HG03103 (cell line): ENCODE results near the gene RBX1.

Experiments used
- ATAC-seq: cut with Tn5 transposase; IDR thresholded peaks from one replicate; pipeline ENCODE4 v1.9.1; 2021; ENCODE audit warnings: low read depth; ENCODE audit not compliant: unreplicated experiment

RBX1 gene

DNA sequence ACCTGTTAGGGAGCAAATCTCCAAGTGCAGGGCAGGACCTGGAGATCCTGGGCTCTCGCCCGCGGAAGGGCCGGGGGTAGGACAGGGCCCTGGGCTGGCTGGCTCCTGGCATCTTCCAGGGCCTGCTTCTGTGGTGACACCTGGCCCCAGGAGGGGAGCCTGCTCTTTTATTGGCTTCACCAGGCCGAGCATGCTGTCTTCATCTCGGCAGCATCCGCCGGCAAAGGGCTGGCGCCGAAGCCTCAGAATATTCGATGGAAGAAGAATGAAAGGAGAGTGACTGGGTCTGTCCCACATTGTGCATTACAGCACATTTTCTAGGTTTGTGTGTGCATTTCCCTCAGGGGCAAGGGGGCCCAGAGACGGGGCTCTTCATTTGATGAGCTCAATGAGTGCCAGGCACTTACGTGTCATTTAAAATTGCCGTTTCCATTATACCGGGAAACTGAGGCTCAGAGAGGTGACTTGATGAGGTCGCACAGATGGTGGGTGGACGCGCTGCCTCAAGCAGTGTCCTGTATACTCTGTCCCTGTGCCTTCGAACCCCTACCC lies 70.0 kb downstream of the RBX1 start:
- no peak for ATAC-seq

DNA sequence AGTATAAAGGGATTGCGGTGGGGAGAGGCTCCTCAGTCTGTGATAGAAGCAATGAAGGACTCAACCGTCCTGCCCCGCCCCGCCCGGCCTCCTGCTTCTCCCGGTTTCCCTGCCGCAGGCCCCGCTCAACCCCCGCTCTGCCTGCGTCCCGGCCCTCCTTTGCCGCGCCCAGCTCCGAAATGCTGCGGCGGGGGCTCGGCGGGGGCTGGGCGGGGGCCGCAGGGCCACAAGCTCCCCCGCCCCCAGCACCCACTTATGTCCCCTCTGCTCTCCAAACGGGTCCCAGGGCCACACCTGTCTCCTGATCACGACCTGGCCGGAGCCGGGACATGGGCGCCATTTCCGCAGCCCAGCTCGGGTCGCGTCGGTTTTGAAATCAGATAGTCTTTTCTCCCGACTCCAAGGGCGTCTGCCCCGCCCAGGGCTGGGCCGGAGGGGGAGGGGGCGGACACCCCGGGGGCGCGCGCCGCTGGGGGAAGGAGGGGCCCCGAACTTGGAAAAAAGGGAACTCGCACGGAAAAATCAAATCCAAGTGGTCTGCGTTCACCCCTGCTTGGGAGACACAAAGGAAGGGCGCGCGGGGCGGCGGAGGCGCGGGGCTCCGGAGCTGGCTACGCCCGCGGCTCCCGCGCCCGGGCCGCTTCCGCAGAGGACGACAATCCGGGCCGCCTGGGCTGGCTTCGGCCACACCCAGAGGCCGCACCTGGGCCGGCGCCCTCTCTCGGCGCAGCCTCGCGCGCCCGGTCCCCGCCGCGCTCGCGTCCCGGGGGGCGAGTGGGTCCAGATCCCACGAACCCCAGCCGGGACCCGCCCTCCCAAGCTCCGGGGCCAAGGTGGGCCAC lies 70.7 kb downstream of the RBX1 start:
- ATAC-seq = peak; percentile 35

DNA sequence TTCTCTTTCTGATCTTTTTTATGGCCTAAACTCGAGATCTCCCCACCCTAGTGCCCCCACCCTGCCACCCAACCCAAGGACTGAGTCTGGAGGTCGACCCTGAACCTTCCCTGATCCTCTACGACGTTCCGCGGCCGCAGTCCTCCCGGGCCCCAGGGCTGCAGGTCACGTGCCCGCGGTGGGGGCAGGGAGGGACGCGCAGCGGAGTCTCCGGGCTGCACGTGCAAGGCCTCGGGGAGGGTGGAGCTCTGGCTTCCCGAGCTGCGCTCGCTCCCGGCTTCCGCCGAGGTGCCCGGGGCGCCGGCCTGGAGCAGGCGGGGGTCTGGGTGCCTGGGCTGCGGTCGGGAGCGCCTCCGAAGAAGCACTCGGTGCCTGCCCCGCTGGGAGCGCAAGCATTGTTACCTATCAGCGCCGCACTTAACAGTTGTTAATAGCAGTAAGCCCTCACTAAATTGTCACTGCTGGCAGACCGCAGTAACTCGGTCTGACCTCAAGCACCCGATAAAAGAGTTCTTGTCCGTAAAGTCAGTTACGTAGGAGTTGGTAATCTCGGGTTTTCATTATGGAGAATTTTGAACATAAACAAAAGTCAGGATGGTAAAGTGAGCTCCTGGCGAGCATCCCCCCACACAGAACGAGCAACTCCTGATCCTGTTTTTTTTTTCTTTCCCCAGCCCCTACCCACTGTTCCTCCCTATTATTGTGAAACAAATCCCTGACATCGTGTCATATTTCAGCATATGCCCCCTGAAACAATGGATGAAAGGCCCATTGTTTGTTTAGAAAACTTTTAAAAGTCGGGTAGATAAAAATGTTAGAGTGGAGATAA lies 71.5 kb downstream of the RBX1 start:
- ATAC-seq = peak; percentile 59
